GM13976 (cell line): Measurements from ENCODE around the gene TMEM26.

Source experiments
- DNase-seq: peaks from one replicate; pipeline ENCODE4 v3.0.0; 2012; ENCODE audit warnings: low spot score
- CTCF ChIP-seq: IDR thresholded peaks from 2 replicates; pipeline ENCODE4 v1.5.1; 2012; ENCODE audit warnings: borderline replicate concordance, mild to moderate bottlenecking; ENCODE audit not compliant: insufficient read depth; ENCODE audit errors: extremely low read depth, missing control alignments, control extremely low read depth
- in situ Hi-C: fragments of 300-500 bp; cut with MboI; formaldehyde crosslinking; loops from one replicate; pipeline ENCODE4 v1.12.0; 2022; ENCODE audit warnings: low sequenced_read_pairs, mixed read lengths, inconsistent platforms; ENCODE audit not compliant: unreplicated experiment

Gene TMEM26

GRCh38 chr10:61423178-61423577 is 30.0 kb downstream of the TMEM26 start:
- in situ Hi-C loops = no loop called here
- TF ChIP-seq CTCF = no peak
- DNase-seq = no peak

GRCh38 chr10:61417661-61418060 is 35.5 kb downstream of the TMEM26 start:
- in situ Hi-C loops = no loop called here
- TF ChIP-seq CTCF = no peak
- no peak for DNase-seq

GRCh38 chr10:61415824-61416223 is 37.4 kb downstream of the TMEM26 start:
- in situ Hi-C loops = no loop called here
- no peak for DNase-seq
- no peak for TF ChIP-seq CTCF

- in situ Hi-C loops = no loop called here
- DNase-seq = no peak
- TF ChIP-seq CTCF = no peak
Observed at GRCh38 chr10:61411706-61412105, 41.5 kb downstream of the TMEM26 start.

GRCh38 chr10:61410353-61411070 is 42.7 kb downstream of the TMEM26 start:
- in situ Hi-C loops = no loop called here
- no peak for TF ChIP-seq CTCF

GRCh38 chr10:61409157-61409556 is 44.0 kb downstream of the TMEM26 start:
- in situ Hi-C loops = no loop called here
- no peak for TF ChIP-seq CTCF
- DNase-seq = no peak

More at GRCh38 chr10:61410353-61411070, 42.7 kb downstream of the TMEM26 start:
- DNase-seq = no peak
